Colonic mucosa (tissue), 4 donors: ENCODE results near the gene ST6GALNAC5. TPM values are rescaled to one million over a fixed set of nuclear protein-coding genes. Genes with fewer than 3 reads are reported as not detected.
"Not testable (repeated sequence)": the region's sequence is repeated elsewhere in the genome, so short reads cannot be mapped to it uniquely, and the experiment has no call there.

ENCODE experiments used
- DNase-seq: peaks from one replicate; pipeline ENCODE4 v3.0.0-alpha.2; 2020
- H3K27ac ChIP-seq: fragments of 200-600 bp; one replicate; pipeline ENCODE4 v1.8.0; 2021
- H3K27me3 ChIP-seq: fragments of 200-600 bp; one replicate; pipeline ENCODE4 v1.8.0; 2021
- H3K36me3 ChIP-seq: fragments of 200-600 bp; one replicate; pipeline ENCODE4 v1.8.0; 2021
- H3K4me1 ChIP-seq: fragments of 200-600 bp; one replicate; pipeline ENCODE4 v1.8.0; 2021; ENCODE audit warnings: mild to moderate bottlenecking
- H3K4me3 ChIP-seq: fragments of 200-600 bp; one replicate; pipeline ENCODE4 v1.8.0; 2021
- H3K9ac ChIP-seq, 2 donors: one replicate each; pipeline ENCODE4 v1.7.0; 2013; ENCODE audit warnings: control low read depth in 2 of 2, low read depth in 2 of 2, low read length in 2 of 2
- H3K9me3 ChIP-seq: fragments of 200-600 bp; one replicate; pipeline ENCODE4 v1.8.0; 2021
- intact Hi-C: fragments of 100-400 bp; cut with DNase I; formaldehyde crosslinking; loops from one replicate; pipeline ENCODE4 v1.14.1; 2022
- total RNA-seq, 2 donors: library from RNA; stranded (reverse); fragmentation: NEBNext Ultra II Directional in 1 of 2; extraction: Animal tissue kit (Norgen Biotek cat#: 25700) in 1 of 2; gene quantifications; one replicate each; pipeline ENCODE4 v1.2.1, GENCODE V29; 2021
- TF ChIP-seq, protein P1 (sequence below): fragments of 200-600 bp; IDR thresholded peaks from one replicate; pipeline ENCODE4 v1.8.0; 2022; ENCODE audit warnings: antibody characterized with exemption, mild to moderate bottlenecking
- donor health status: healthy.
- donor health status: DM: no; HTN: no; CAD: no.
- donor health status: DM: no; HTN: no; CAD: no.

ST6GALNAC5 gene
- total RNA-seq, 2 donors from 2014 or later, result 2.1 to 2.2 TPM

GRCh38 chr1:76958828-76959227 is 91.5 kb downstream of the ST6GALNAC5 start:
- Histone ChIP-seq H3K27me3 (no peaks in the 10 kb centered on the region), H3K36me3 (no peaks in the 10 kb centered on the region), H3K4me1 (no peaks in the 10 kb centered on the region), H3K9me3 (no peaks in the 10 kb centered on the region), H3K4me3 (no peak overlapping the region), H3K9ac (no peak overlapping the region), H3K27ac (no peak overlapping the region)
- DNase-seq, result no peak
- intact Hi-C loops, result no loop called here
- TF ChIP-seq, protein P1, sequence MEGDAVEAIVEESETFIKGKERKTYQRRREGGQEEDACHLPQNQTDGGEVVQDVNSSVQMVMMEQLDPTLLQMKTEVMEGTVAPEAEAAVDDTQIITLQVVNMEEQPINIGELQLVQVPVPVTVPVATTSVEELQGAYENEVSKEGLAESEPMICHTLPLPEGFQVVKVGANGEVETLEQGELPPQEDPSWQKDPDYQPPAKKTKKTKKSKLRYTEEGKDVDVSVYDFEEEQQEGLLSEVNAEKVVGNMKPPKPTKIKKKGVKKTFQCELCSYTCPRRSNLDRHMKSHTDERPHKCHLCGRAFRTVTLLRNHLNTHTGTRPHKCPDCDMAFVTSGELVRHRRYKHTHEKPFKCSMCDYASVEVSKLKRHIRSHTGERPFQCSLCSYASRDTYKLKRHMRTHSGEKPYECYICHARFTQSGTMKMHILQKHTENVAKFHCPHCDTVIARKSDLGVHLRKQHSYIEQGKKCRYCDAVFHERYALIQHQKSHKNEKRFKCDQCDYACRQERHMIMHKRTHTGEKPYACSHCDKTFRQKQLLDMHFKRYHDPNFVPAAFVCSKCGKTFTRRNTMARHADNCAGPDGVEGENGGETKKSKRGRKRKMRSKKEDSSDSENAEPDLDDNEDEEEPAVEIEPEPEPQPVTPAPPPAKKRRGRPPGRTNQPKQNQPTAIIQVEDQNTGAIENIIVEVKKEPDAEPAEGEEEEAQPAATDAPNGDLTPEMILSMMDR, result no peak

DNA sequence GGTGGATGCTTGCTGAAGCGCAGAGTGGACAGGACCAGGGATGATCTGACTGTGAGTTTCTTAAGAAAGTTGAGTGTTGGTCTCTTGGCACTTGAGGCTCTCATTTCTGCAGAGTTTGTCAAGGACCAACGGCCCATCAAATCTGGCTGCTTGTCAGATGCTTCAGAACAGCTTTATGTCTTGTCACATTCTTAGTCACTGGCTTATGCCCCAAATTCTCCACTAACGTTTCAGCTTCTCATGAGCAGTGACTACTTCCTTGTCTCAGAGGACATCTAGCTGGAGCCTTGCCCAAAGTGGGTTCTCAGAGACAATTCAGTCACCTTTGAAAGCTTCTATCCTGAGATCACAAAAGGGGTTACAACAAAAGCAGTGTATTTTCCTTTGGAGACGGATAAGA is 92.3 kb downstream of the ST6GALNAC5 start:
- no peak overlapping the region for H3K27ac ChIP-seq
- no peak overlapping the region for H3K9ac ChIP-seq
- no peak for DNase-seq
- no peaks in the 10 kb centered on the region for H3K36me3 ChIP-seq
- H3K27me3 ChIP-seq, result no peaks in the 10 kb centered on the region
- no peak overlapping the region for H3K4me3 ChIP-seq
- no peaks in the 10 kb centered on the region for H3K4me1 ChIP-seq
- no peaks in the 10 kb centered on the region for H3K9me3 ChIP-seq
- TF ChIP-seq, protein P1, result no peak
- intact Hi-C loops, result no loop called here

DNA sequence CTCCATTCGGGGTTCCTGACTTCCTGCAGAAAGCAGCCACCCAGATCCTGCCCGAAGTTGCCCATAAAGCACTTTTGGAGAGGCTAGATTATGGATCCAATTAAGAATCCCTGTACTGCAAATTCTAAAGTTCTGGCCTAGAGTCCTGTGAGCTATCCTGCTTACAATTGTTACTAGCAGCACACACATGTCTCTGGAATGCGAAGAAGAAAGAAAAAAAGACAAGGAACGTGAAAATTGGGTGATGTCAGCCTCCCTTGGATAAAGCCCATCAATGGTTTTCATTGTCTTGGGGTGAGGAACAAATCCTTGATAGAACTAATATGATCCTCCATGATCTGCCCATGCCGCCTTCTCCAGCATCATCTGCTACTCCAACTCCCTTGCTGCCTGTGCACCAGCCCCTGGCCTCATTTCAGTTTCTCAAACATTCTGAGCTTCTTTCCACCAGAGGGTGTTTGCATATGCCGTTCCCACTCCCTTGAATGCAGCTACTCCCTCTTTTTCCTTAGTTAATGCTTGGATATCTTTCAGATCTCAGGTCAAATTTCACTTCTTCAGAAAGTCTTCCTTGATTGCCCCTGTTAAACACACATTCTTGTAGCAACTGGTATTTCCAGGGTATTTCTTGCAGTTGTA is 94.0 kb downstream of the ST6GALNAC5 start:
- H3K36me3 ChIP-seq, result no peaks in the 10 kb centered on the region
- H3K9me3 ChIP-seq, result no peaks in the 10 kb centered on the region
- TF ChIP-seq, protein P1, result no peak
- H3K4me1 ChIP-seq, result no peaks in the 10 kb centered on the region
- intact Hi-C loops, result no loop called here
- H3K9ac ChIP-seq, result no peak overlapping the region
- H3K27ac ChIP-seq, result no peak overlapping the region
- no peaks in the 10 kb centered on the region for H3K27me3 ChIP-seq
- DNase-seq, result no peak
- no peak overlapping the region for H3K4me3 ChIP-seq

DNA sequence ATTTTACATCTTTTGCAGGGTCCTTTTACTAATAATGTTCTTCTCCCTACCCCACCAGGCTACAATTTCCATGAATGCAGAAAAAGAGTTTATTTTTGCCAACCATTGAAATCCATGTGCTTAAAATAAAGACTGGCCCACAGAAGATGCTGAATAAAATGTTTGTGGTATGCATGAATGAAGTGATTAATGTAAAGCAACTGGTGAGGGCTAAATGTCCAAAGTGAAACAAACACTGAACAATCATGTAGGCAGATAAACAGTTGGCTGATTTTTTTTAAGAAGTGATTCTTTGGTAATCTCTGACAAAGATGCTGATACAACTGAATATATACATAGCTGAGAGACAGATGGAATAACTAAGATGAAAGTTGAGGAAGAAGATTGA is 94.5 kb downstream of the ST6GALNAC5 start:
- H3K27ac ChIP-seq, result no peak overlapping the region
- no peaks in the 10 kb centered on the region for H3K4me1 ChIP-seq
- no peaks in the 10 kb centered on the region for H3K9me3 ChIP-seq
- DNase-seq, result no peak
- H3K4me3 ChIP-seq, result no peak overlapping the region
- H3K9ac ChIP-seq, result no peak overlapping the region
- intact Hi-C loops, result no loop called here
- TF ChIP-seq, protein P1, result no peak
- H3K27me3 ChIP-seq, result no peaks in the 10 kb centered on the region
- H3K36me3 ChIP-seq, result no peaks in the 10 kb centered on the region

GRCh38 chr1:76981267-76981666 is 114.0 kb downstream of the ST6GALNAC5 start:
- H3K27me3 ChIP-seq, H3K9me3 ChIP-seq, intact Hi-C loops, H3K4me3 ChIP-seq, DNase-seq, H3K27ac ChIP-seq, H3K4me1 ChIP-seq, H3K9ac ChIP-seq, H3K36me3 ChIP-seq: not testable (repeated sequence)

DNA sequence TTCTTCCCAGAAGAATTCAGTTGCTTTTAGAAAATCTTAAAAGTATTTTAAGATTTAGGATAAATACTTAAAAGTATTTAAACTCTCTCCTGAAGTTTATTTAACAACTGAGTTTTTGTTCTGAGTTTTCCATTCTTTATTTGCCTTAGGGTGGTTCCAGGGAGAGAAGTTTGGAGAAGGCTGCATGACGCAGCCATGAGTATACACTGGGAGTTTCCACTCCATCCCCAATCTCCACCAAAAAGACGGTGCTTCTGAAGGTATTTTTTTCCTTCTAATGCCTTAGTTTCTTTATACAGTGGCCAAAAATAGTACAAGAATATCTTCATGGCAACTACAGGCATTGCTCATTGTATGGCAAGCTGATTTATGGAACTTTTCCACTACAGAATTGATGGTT is 122.7 kb downstream of the ST6GALNAC5 start:
- intact Hi-C loops, result no loop called here
- no peak for DNase-seq
- Histone ChIP-seq H3K27me3 (no peaks in the 10 kb centered on the region), H3K27ac (no peak overlapping the region), H3K4me3 (no peak overlapping the region), H3K4me1 (no peaks in the 10 kb centered on the region), H3K9ac (no peak overlapping the region), H3K36me3 (no peaks in the 10 kb centered on the region), H3K9me3 (no peaks in the 10 kb centered on the region)
- TF ChIP-seq, protein P1, result no peak
